ENCODE measurements around the gene GPR137.

- TF ChIP-seq CTCF (IDR thresholded peaks at IDR 0.05) (no peak), TP53 (CRISPR knock-in tag; IDR thresholded peaks at IDR 0.05) (no peak), MAX (IDR thresholded peaks at IDR 0.05) (no peak), CHD4 (IDR thresholded peaks at IDR 0.05; ENCODE audit: borderline replicate concordance) (no peak), RCOR1 (IDR thresholded peaks at IDR 0.05; ENCODE audit: low read depth, low read length) (no peak), E2F6 (IDR thresholded peaks at IDR 0.05; ENCODE audit: borderline replicate concordance, low read depth) (no peak)
These were observed 48.1 kb upstream of the GPR137 start for GRCh38 chr11:64237484-64237951.

Data from A549 (cell line).